Measurements from ENCODE around the gene NFAM1. TPM values are rescaled to one million over a fixed set of nuclear protein-coding genes. Genes with fewer than 3 reads are reported as not detected.

Gene NFAM1
- total and polyA plus RNA-seq, 2 donors (not counting 3 experiments of a cell fraction or from before 2014, with no cell fraction given), result not detected

DNA sequence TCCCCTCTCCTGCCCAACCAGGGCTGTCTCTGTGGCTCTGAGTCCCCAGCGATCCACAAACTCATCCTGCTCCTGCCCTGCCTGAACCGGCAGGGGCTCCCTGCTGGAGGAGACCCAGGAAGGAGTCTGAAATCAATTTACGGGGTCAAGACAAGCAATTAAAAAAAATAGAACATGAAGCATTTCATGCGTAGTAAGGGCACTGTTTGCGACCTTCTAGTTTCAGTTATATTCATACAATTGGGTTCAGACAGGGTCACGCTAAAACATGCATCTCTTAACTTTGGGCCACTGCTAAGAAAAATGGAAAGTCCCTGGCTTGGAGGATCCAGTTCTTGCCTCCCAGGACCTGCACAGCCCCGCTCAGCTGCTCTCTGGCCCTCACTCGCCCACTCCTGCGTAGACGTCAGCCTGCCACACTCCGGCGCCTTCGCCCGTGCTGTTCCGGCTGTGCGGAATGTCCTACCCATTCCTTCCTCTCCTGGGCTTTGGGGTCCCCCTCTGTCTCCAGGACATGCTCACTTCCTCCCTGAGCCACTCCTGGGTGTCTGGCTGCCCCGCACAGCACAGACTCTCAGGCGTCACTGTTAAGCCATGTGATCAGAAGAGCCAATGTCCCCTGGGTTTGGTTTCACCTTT, 12.8 kb downstream of the NFAM1 start:
- dilution Hi-C loops (cut with MboI; ENCODE audit: extremely low pct_ligation_motif_present, low sequenced_read_pairs) (no loop called here), intact Hi-C loops (cut with micrococcal nuclease) (no loop called here)
- Histone ChIP-seq H3K4me1 (ENCODE audit: control insufficient read depth, extremely low read depth, insufficient read depth, low read length) (no peaks in the 10 kb centered on the region), H3K9ac (replicated peaks; ENCODE audit: extremely low read depth, insufficient read depth, low read length) (no peak overlapping the region), H3K79me2 (ENCODE audit: control insufficient read depth, insufficient read depth, low read length) (no peaks in the 10 kb centered on the region), H3K9me1 (replicated peaks; ENCODE audit: control insufficient read depth, extremely low read depth, insufficient read depth, low read length) (no peaks in the 10 kb centered on the region), H3K4me3 (replicated peaks in 1 of 3; ENCODE audit: insufficient read depth in 1 of 3, low read depth in 1 of 3, low read length in 3 of 3) (no peak overlapping the region), H3K36me3 (ENCODE audit: control insufficient read depth in 2 of 2, extremely low read depth in 1 of 2, insufficient read depth in 2 of 2, low read length in 2 of 2) (no peaks in the 10 kb centered on the region), H2AFZ (ENCODE audit: low read depth, low read length) (no peak overlapping the region), H3K4me2 (ENCODE audit: insufficient read depth, low read length) (no peak overlapping the region), H4K20me1 (replicated peaks; ENCODE audit: control insufficient read depth, extremely low read depth, insufficient read depth, low read length) (no peaks in the 10 kb centered on the region), H3K27me3 (ENCODE audit: control insufficient read depth in 2 of 2, insufficient read depth in 2 of 2, low read length in 2 of 2) (peaks cover 0 to 2% of the 10 kb centered on the region in 2 experiments), H3K9me3 (replicated peaks; ENCODE audit: control insufficient read depth, insufficient read depth, low read length) (no peaks in the 10 kb centered on the region), H3K27ac (ENCODE audit: insufficient read depth, low read depth, low read length) (no peak overlapping the region)
- CTCF ChIA-PET, result no interaction called here
- POLR2A ChIA-PET, result no interaction called here
- DNase-seq (ENCODE audit: low read depth, low spot score) (no peak), FAIRE-seq (no peak)
- no peak for TF ChIP-seq MYC (IDR thresholded peaks at IDR 0.05; ENCODE audit: low read depth, low read length)
- no TSS peak for BruUV-seq (replicated peaks)

DNA sequence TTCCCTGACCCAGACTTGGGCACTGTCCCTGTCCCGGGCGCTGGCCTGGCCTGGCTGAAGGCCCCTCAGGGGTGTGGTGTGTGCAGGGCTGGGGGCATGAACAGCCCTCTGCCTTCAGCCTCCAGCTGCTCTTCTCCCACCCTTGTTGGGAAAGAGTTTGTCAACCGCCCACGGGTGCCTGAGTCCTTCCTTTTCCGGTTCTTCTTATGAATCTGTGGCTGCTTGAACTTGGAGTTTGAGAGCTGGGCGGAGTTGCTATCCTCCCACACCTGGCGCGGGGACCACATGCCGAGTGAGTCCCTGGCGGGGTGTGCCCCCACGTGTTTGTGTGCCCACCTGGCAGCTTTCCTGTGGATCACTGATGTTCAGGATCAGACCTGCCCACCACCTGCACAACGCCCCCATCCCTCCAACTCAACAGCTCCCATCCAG, 13.4 kb downstream of the NFAM1 start:
- no peak for TF ChIP-seq MYC (IDR thresholded peaks at IDR 0.05; ENCODE audit: low read depth, low read length)
- TF ChIP-seq CTCF (IDR thresholded peaks at IDR 0.05; ENCODE audit: extremely low read depth in 1 of 2, insufficient read depth in 1 of 2, low read depth in 1 of 2, low read length in 2 of 2), result no peak
- TF ChIP-seq MAX (IDR thresholded peaks at IDR 0.05; ENCODE audit: insufficient read depth, insufficient read length), result no peak
- TF ChIP-seq JUN (IDR thresholded peaks at IDR 0.05; ENCODE audit: borderline replicate concordance, insufficient read depth, insufficient read length, low read depth), result no peak
- TF ChIP-seq POLR2A (IDR thresholded peaks at IDR 0.05; ENCODE audit: low read depth, low read length), result no peak
- TF ChIP-seq POLR2AphosphoS5 (IDR thresholded peaks at IDR 0.05; ENCODE audit: insufficient read depth, low read depth, low read length), result no peak
- TF ChIP-seq GATA2 (IDR thresholded peaks at IDR 0.05; ENCODE audit: insufficient read depth, insufficient read length, low read depth, low read length), result no peak
- TF ChIP-seq FOS (IDR thresholded peaks at IDR 0.05; ENCODE audit: borderline replicate concordance, insufficient read depth, low read length), result no peak
- no peak for TF ChIP-seq EZH2 (IDR thresholded peaks at IDR 0.05; ENCODE audit: borderline replicate concordance, low read depth, low read length, severe bottlenecking)
- Histone ChIP-seq H3K4me1 (ENCODE audit: control insufficient read depth, extremely low read depth, insufficient read depth, low read length) (no peaks in the 10 kb centered on the region), H3K36me3 (ENCODE audit: control insufficient read depth in 2 of 2, extremely low read depth in 1 of 2, insufficient read depth in 2 of 2, low read length in 2 of 2) (no peaks in the 10 kb centered on the region), H4K20me1 (replicated peaks; ENCODE audit: control insufficient read depth, extremely low read depth, insufficient read depth, low read length) (no peaks in the 10 kb centered on the region), H2AFZ (ENCODE audit: low read depth, low read length) (no peak overlapping the region), H3K79me2 (ENCODE audit: control insufficient read depth, insufficient read depth, low read length) (no peaks in the 10 kb centered on the region), H3K27me3 (ENCODE audit: control insufficient read depth in 2 of 2, insufficient read depth in 2 of 2, low read length in 2 of 2) (peaks cover 0 to 2% of the 10 kb centered on the region in 2 experiments), H3K4me2 (ENCODE audit: insufficient read depth, low read length) (no peak overlapping the region), H3K9me1 (replicated peaks; ENCODE audit: control insufficient read depth, extremely low read depth, insufficient read depth, low read length) (no peaks in the 10 kb centered on the region), H3K9ac (replicated peaks; ENCODE audit: extremely low read depth, insufficient read depth, low read length) (no peak overlapping the region), H3K27ac (ENCODE audit: insufficient read depth, low read depth, low read length) (no peak overlapping the region), H3K9me3 (replicated peaks; ENCODE audit: control insufficient read depth, insufficient read depth, low read length) (no peaks in the 10 kb centered on the region), H3K4me3 (replicated peaks in 1 of 3; ENCODE audit: insufficient read depth in 1 of 3, low read depth in 1 of 3, low read length in 3 of 3) (no peak overlapping the region)
- dilution Hi-C loops (cut with MboI; ENCODE audit: extremely low pct_ligation_motif_present, low sequenced_read_pairs) (no loop called here), intact Hi-C loops (cut with micrococcal nuclease) (no loop called here)
- CTCF ChIA-PET, result no interaction called here
- no peak for DNase-seq (ENCODE audit: low read depth, low spot score)
- POLR2A ChIA-PET, result no interaction called here
- BruUV-seq (replicated peaks), result no TSS peak
- no peak for FAIRE-seq

Data from endothelial cell of umbilical vein (primary cell).